PC-9 (cell line): ENCODE measurements around the gene IRF8. TPM values are rescaled to one million over a fixed set of nuclear protein-coding genes. Genes with fewer than 3 reads are reported as not detected.

Experiments
- BruUV-seq: library from RNA; stranded (reverse); fragments of 400-500 nt; replicated peaks from 2 replicates; lab custom pipeline; 2021; lab: Mats Ljungman, UMichigan
- CTCF ChIA-PET: fragments of 300-600 bp; sonication (Branson Sonifier 250); formaldehyde crosslinking; loops from one replicate; lab custom pipeline; 2022; ENCODE audit warnings: antibody characterized with exemption; lab: Charles Lee
- POLR2A ChIA-PET: fragments of 300-600 bp; sonication (Branson Sonifier 250); formaldehyde crosslinking; loops from one replicate; lab custom pipeline; 2022; ENCODE audit warnings: antibody characterized with exemption; ENCODE audit not compliant: unreplicated experiment; lab: Charles Lee
- DNase-seq, 2 experiments: peaks; one replicate each; pipeline versions ENCODE4 v3.0.0 to v3.0.0-alpha.2; 2015 to 2022; ENCODE audit warnings: mixed read lengths in 1 of 2
- H2AFZ ChIP-seq: fragments of 200-600 bp; sonication (generic); 2 replicates; pipeline ENCODE4 v1.8.1; 2017; ENCODE audit warnings: antibody characterized with exemption
- H3F3A ChIP-seq: fragments of 200-600 bp; sonication (generic); 2 replicates; pipeline ENCODE4 v1.8.1; 2017; ENCODE audit warnings: antibody characterized with exemption, mild to moderate bottlenecking, low read depth; ENCODE audit not compliant: insufficient read depth
- H3K27ac ChIP-seq: fragments of 200-600 bp; sonication (generic); 2 replicates; pipeline ENCODE4 v1.6.1; 2016; ENCODE audit warnings: mixed run types
- H3K27me3 ChIP-seq: fragments of 200-600 bp; sonication (generic); 2 replicates; pipeline ENCODE4 v1.6.1; 2016; ENCODE audit warnings: low read depth, mixed run types; ENCODE audit not compliant: insufficient read depth
- H3K36me3 ChIP-seq: fragments of 200-600 bp; sonication (generic); 2 replicates; pipeline ENCODE4 v1.6.1; 2016; ENCODE audit warnings: low read depth, mixed run types
- H3K4me1 ChIP-seq: fragments of 200-600 bp; sonication (generic); replicated peaks from 2 replicates; pipeline ENCODE4 v1.6.1; 2016; ENCODE audit warnings: mixed run types; ENCODE audit not compliant: insufficient read depth
- H3K4me2 ChIP-seq: fragments of 200-600 bp; sonication (generic); 2 replicates; pipeline ENCODE4 v1.6.1; 2017; ENCODE audit warnings: mixed run types
- H3K4me3 ChIP-seq: fragments of 200-600 bp; sonication (generic); 2 replicates; pipeline ENCODE4 v1.6.1; 2016; ENCODE audit warnings: mixed run types
- H3K79me2 ChIP-seq: fragments of 200-600 bp; sonication (generic); 2 replicates; pipeline ENCODE4 v1.6.1; 2017; ENCODE audit warnings: low read depth, mixed run types
- H3K9me2 ChIP-seq: fragments of 200-600 bp; sonication (generic); 2 replicates; pipeline ENCODE4 v1.8.1; 2017; ENCODE audit warnings: mild to moderate bottlenecking; ENCODE audit not compliant: insufficient read depth
- H3K9me3 ChIP-seq: fragments of 200-600 bp; sonication (generic); 2 replicates; pipeline ENCODE4 v1.8.1; 2016; ENCODE audit warnings: low read depth; ENCODE audit not compliant: insufficient read depth
- H4K20me1 ChIP-seq: fragments of 200-600 bp; sonication (generic); 2 replicates; pipeline ENCODE4 v1.8.1; 2017; ENCODE audit not compliant: insufficient read depth
- EZH2 ChIP-seq: fragments of 200-600 bp; sonication (generic); IDR thresholded peaks from 2 replicates; pipeline ENCODE4 v1.8.0; 2017; ENCODE audit warnings: antibody characterized with exemption, low read depth
- intact Hi-C: fragments of 100-400 bp; cut with micrococcal nuclease; formaldehyde crosslinking; loops from one replicate; pipeline ENCODE4 v1.10.0; 2022; ENCODE audit not compliant: unreplicated experiment
- total RNA-seq: library from RNA; stranded (reverse); gene quantifications from 2 replicates; pipeline ENCODE4 v1.2.3, GENCODE V29; 2021
- TF ChIP-seq, protein P1 (sequence below): fragments of 200-600 bp; sonication (generic); conservative IDR thresholded peaks from 2 replicates; pipeline ENCODE4 v1.6.1; 2017; ENCODE audit warnings: mixed run types, antibody characterized with exemption, mild to moderate bottlenecking, moderate library complexity

The IRF8 gene
- total RNA-seq, 1 experiment from 2014 or later = not detected

DNA sequence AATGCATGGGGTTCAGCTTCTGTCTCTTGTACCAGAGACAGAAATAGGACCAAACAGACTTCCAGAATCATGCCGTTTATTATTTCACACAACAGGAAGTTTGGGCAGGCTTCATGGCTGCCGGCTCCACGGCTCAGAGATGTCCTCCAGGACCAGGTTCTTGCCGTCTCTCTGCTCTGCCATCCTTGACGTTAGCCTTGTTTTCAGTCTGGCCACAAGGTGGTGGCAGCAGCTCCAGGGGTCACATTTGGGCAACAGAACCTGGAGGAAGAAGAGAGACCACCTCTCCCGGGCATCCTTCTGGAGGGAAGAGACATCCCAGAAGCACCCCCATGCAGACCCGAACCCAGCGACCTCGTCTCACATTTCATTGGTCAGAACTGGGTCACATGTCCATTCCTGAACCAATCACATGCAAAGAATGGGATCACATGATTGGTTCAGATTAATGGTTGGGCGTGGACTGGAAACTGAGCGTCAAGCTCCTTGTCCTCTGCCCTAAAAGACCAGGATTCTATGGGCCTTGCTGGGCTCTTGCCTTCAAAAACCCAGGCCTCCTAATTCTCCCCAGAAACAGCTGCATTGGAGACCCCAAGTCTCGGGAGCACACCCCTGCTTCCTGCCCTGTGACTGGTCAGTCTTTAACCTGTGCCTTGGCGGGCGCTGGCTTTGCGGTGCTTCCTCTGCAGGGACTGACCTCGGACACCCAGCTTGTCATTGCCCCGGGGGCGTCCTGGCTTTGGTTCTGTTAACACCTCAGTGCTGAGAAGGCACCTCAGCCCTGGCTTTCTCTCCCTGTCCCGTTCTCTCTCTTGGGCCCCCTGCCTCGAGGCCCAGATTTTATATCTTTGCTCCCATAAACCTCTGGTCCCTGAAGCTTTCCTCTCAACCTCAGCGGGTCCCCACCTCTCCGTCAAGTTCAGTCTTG, 63.3 kb downstream of the IRF8 start:
- no peak for DNase-seq
- H3K27ac ChIP-seq = no peak overlapping the region
- TF ChIP-seq, protein P1, sequence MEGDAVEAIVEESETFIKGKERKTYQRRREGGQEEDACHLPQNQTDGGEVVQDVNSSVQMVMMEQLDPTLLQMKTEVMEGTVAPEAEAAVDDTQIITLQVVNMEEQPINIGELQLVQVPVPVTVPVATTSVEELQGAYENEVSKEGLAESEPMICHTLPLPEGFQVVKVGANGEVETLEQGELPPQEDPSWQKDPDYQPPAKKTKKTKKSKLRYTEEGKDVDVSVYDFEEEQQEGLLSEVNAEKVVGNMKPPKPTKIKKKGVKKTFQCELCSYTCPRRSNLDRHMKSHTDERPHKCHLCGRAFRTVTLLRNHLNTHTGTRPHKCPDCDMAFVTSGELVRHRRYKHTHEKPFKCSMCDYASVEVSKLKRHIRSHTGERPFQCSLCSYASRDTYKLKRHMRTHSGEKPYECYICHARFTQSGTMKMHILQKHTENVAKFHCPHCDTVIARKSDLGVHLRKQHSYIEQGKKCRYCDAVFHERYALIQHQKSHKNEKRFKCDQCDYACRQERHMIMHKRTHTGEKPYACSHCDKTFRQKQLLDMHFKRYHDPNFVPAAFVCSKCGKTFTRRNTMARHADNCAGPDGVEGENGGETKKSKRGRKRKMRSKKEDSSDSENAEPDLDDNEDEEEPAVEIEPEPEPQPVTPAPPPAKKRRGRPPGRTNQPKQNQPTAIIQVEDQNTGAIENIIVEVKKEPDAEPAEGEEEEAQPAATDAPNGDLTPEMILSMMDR = no peak
- no peak for TF ChIP-seq EZH2
- H2AFZ ChIP-seq = no peak overlapping the region
- peaks cover 93% of the 10 kb centered on the region for H3K27me3 ChIP-seq
- H3K79me2 ChIP-seq = no peaks in the 10 kb centered on the region
- no peaks in the 10 kb centered on the region for H4K20me1 ChIP-seq
- no peaks in the 10 kb centered on the region for H3K4me1 ChIP-seq
- CTCF ChIA-PET = no interaction called here
- H3K4me3 ChIP-seq = no peak overlapping the region
- no peak overlapping the region for H3K4me2 ChIP-seq
- BruUV-seq = no TSS peak
- POLR2A ChIA-PET = no interaction called here
- intact Hi-C loops = no loop called here
- H3F3A ChIP-seq = no peaks in the 10 kb centered on the region
- H3K36me3 ChIP-seq = no peaks in the 10 kb centered on the region
- H3K9me2 ChIP-seq = no peaks in the 10 kb centered on the region
- H3K9me3 ChIP-seq = no peaks in the 10 kb centered on the region

DNA sequence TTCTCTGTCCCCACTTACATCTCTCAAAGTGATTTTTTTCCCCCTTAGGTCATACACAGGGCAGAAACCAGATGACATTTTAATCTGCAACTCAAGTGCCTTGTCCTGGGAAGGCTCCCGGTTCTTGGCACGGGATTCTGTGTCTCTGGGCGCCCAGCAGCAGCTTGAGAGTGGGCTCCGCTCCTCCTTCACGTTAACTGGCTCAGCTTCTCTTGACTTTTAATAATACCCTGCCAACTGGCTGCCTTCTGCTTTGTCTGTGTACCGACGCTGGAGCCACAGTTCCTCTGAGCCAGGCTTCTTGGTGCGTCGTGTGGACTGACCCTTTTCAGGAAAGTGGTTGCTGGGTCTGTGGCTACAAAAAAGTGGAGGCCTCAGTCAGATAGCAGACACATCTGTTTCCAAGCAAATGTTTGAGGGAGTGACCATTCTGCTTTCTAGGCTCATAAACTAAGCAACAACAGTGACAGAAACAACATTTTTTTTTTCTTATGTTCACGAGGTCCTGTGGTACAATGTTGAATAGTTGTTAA, 64.9 kb downstream of the IRF8 start:
- Histone ChIP-seq H3K79me2 (no peaks in the 10 kb centered on the region), H3K27me3 (peaks cover 93% of the 10 kb centered on the region), H3K36me3 (no peaks in the 10 kb centered on the region), H3F3A (no peaks in the 10 kb centered on the region), H2AFZ (no peak overlapping the region), H4K20me1 (no peaks in the 10 kb centered on the region), H3K4me1 (no peaks in the 10 kb centered on the region), H3K27ac (no peak overlapping the region), H3K9me2 (no peaks in the 10 kb centered on the region), H3K4me3 (no peak overlapping the region), H3K9me3 (no peaks in the 10 kb centered on the region), H3K4me2 (no peak overlapping the region)
- BruUV-seq = no TSS peak
- no peak for TF ChIP-seq EZH2
- TF ChIP-seq, protein P1 = no peak
- ChIA-PET CTCF (no interaction called here), POLR2A (no interaction called here)
- no peak for DNase-seq
- intact Hi-C loops = no loop called here

DNA sequence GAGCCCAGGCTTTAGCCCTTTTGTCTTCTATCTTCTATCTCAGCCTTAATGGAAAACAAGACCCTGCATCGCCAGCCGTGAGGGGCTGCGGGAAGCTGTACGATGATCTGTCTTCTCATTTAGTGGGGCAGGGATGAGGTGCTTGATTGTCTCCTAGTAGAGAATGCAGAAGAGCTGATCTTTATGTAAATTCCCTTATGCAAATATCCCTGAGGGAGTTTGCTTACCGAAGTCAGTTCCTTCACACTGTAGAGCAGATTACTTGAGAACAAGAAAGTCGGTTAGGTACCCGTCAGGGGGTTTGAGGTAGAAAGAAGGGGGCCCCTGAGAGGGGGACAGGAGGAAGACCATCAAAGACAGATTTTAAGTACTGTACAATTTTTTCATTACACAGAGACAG, 66.2 kb downstream of the IRF8 start:
- H3F3A ChIP-seq = no peaks in the 10 kb centered on the region
- TF ChIP-seq, protein P1 = no peak
- no peak for TF ChIP-seq EZH2
- peaks cover 85% of the 10 kb centered on the region for H3K27me3 ChIP-seq
- intact Hi-C loops = no loop called here
- H3K9me3 ChIP-seq = no peaks in the 10 kb centered on the region
- ChIA-PET CTCF (no interaction called here), POLR2A (no interaction called here)
- H3K4me3 ChIP-seq = no peak overlapping the region
- H4K20me1 ChIP-seq = no peaks in the 10 kb centered on the region
- H3K9me2 ChIP-seq = no peaks in the 10 kb centered on the region
- no peaks in the 10 kb centered on the region for H3K4me1 ChIP-seq
- H2AFZ ChIP-seq = no peak overlapping the region
- H3K36me3 ChIP-seq = no peaks in the 10 kb centered on the region
- no TSS peak for BruUV-seq
- no peaks in the 10 kb centered on the region for H3K79me2 ChIP-seq
- no peak for DNase-seq
- no peak overlapping the region for H3K27ac ChIP-seq
- no peak overlapping the region for H3K4me2 ChIP-seq
